Measurements from ENCODE around the gene PLD1.

GRCh38 chr3:171648069-171648468 lies 162.2 kb downstream of the PLD1 start:
- no peak for TF ChIP-seq POLR2A (IDR thresholded peaks at IDR 0.05)
- TF ChIP-seq, protein P1, sequence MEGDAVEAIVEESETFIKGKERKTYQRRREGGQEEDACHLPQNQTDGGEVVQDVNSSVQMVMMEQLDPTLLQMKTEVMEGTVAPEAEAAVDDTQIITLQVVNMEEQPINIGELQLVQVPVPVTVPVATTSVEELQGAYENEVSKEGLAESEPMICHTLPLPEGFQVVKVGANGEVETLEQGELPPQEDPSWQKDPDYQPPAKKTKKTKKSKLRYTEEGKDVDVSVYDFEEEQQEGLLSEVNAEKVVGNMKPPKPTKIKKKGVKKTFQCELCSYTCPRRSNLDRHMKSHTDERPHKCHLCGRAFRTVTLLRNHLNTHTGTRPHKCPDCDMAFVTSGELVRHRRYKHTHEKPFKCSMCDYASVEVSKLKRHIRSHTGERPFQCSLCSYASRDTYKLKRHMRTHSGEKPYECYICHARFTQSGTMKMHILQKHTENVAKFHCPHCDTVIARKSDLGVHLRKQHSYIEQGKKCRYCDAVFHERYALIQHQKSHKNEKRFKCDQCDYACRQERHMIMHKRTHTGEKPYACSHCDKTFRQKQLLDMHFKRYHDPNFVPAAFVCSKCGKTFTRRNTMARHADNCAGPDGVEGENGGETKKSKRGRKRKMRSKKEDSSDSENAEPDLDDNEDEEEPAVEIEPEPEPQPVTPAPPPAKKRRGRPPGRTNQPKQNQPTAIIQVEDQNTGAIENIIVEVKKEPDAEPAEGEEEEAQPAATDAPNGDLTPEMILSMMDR (IDR thresholded peaks at IDR 0.05 in 8 of 11, conservative IDR thresholded peaks at IDR 0.05 in 3 of 11) = no peak
- TF ChIP-seq POLR2AphosphoS5 (IDR thresholded peaks at IDR 0.05) = no peak
